IMR-90 (cell line): ENCODE results near the gene C7orf57. TPM values are rescaled to one million over a fixed set of nuclear protein-coding genes. Genes with fewer than 3 reads are reported as not detected.

Experiments used
- ATAC-seq: fragments of 200-7000 bp; cut with Tn5 transposase; 2 replicates; pipeline ENCODE4 v1.9.1; 2020; ENCODE audit warnings: low read depth, mild to moderate bottlenecking, moderate library complexity
- BruUV-seq: library from RNA; stranded (reverse); fragments of 400-500 nt; replicated peaks from 2 replicates; lab custom pipeline; 2021; lab: Mats Ljungman, UMichigan
- CTCF ChIA-PET: fragments of 300-600 bp; formaldehyde crosslinking; extraction: SDS; loops from one replicate; lab custom pipeline; 2021; ENCODE audit warnings: antibody characterized with exemption; lab: Yijun Ruan, JAX
- POLR2A ChIA-PET: fragments of 300-600 bp; sonication (Branson Sonifier 250); formaldehyde crosslinking; loops from one replicate; lab custom pipeline; 2022; ENCODE audit warnings: antibody characterized with exemption; ENCODE audit not compliant: unreplicated experiment; lab: Charles Lee
- DNase-seq: peaks from one replicate; pipeline ENCODE4 v3.0.0; 2013
- H2AFZ ChIP-seq: replicated peaks from 2 replicates; pipeline ENCODE3; 2013; ENCODE audit warnings: low read length, mild to moderate bottlenecking; ENCODE audit not compliant: poor library complexity
- H2AK5ac ChIP-seq: 2 replicates; pipeline ENCODE4 v1.6.1; 2013; ENCODE audit warnings: low read depth, low read length, inconsistent platforms
- H2AK9ac ChIP-seq: replicated peaks from 2 replicates; pipeline ENCODE3; 2013; ENCODE audit warnings: mild to moderate bottlenecking, low read depth, low read length, moderate library complexity; ENCODE audit not compliant: poor library complexity
- H2BK120ac ChIP-seq: 2 replicates; pipeline ENCODE4 v1.6.1; 2013; ENCODE audit warnings: low read depth, low read length, inconsistent platforms
- H2BK15ac ChIP-seq: 3 replicates; pipeline ENCODE4 v1.6.1; 2013; ENCODE audit warnings: low read depth, low read length, inconsistent platforms
- H2BK20ac ChIP-seq: 2 replicates; pipeline ENCODE4 v1.6.1; 2013; ENCODE audit warnings: low read depth, mild to moderate bottlenecking, inconsistent platforms, low read length, moderate library complexity
- H2BK5ac ChIP-seq: 2 replicates; pipeline ENCODE4 v1.6.1; 2013; ENCODE audit warnings: mild to moderate bottlenecking, low read depth, low read length, inconsistent platforms; ENCODE audit not compliant: poor library complexity, severe bottlenecking
- H3K14ac ChIP-seq: replicated peaks from 2 replicates; pipeline ENCODE4 v1.6.1; 2013; ENCODE audit warnings: low read depth, low read length, inconsistent platforms
- H3K18ac ChIP-seq: 2 replicates; pipeline ENCODE4 v1.6.1; 2013; ENCODE audit warnings: low read depth, low read length, control low read depth
- H3K23ac ChIP-seq: 2 replicates; pipeline ENCODE4 v1.6.1; 2013; ENCODE audit warnings: low read depth, low read length, inconsistent platforms
- H3K27ac ChIP-seq: 2 replicates; pipeline ENCODE4 v1.5.1; 2013; ENCODE audit warnings: mild to moderate bottlenecking, control low read depth, low read length; ENCODE audit not compliant: insufficient read depth
- H3K27me3 ChIP-seq: 2 replicates; pipeline ENCODE4 v1.6.1; 2013; ENCODE audit warnings: low read length; ENCODE audit not compliant: control insufficient read depth, insufficient read depth
- H3K36me3 ChIP-seq: 2 replicates; pipeline ENCODE4 v1.6.1; 2013; ENCODE audit warnings: low read length, mixed read lengths; ENCODE audit not compliant: control insufficient read depth, insufficient read depth
- H3K4ac ChIP-seq: 2 replicates; pipeline ENCODE4 v1.6.1; 2013; ENCODE audit warnings: low read depth, low read length, inconsistent platforms
- H3K4me1 ChIP-seq: 2 replicates; pipeline ENCODE4 v1.6.1; 2013; ENCODE audit warnings: low read length, mixed read lengths; ENCODE audit not compliant: control insufficient read depth, insufficient read depth
- H3K4me2 ChIP-seq: 2 replicates; pipeline ENCODE4 v1.6.1; 2013; ENCODE audit warnings: low read depth, mild to moderate bottlenecking, control low read depth, low read length, moderate library complexity
- H3K4me3 ChIP-seq: 2 replicates; pipeline ENCODE4 v1.5.1; 2013; ENCODE audit warnings: low read depth, mild to moderate bottlenecking, control low read depth, low read length, moderate library complexity; ENCODE audit not compliant: insufficient read depth
- H3K56ac ChIP-seq: 2 replicates; pipeline ENCODE4 v1.6.1; 2013; ENCODE audit warnings: low read length, inconsistent platforms; ENCODE audit not compliant: insufficient read depth; ENCODE audit errors: extremely low read depth
- H3K79me1 ChIP-seq, 2 experiments: 2 replicates each; pipeline ENCODE4 v1.6.1; 2013; ENCODE audit warnings: low read length in 2 of 2, inconsistent platforms in 1 of 2, low read depth in 1 of 2
- H3K9ac ChIP-seq: 2 replicates; pipeline ENCODE4 v1.6.1; 2013; ENCODE audit warnings: low read depth, low read length, control low read depth
- H3K9me1 ChIP-seq: 2 replicates; pipeline ENCODE4 v1.6.1; 2013; ENCODE audit warnings: low read length, inconsistent platforms; ENCODE audit not compliant: insufficient read depth
- H3K9me3 ChIP-seq: 2 replicates; pipeline ENCODE4 v1.6.1; 2013; ENCODE audit warnings: low read length; ENCODE audit not compliant: control insufficient read depth, insufficient read depth
- H4K20me1 ChIP-seq: 2 replicates; pipeline ENCODE4 v1.6.1; 2013; ENCODE audit warnings: low read length, inconsistent platforms; ENCODE audit not compliant: insufficient read depth
- H4K5ac ChIP-seq: 2 replicates; pipeline ENCODE4 v1.6.1; 2013; ENCODE audit warnings: mild to moderate bottlenecking, low read depth, low read length, control low read depth
- H4K8ac ChIP-seq, 2 experiments: 2 replicates each; pipeline ENCODE4 v1.6.1; 2013; ENCODE audit warnings: low read depth in 2 of 2, low read length in 2 of 2, control low read depth in 1 of 2, inconsistent platforms in 1 of 2
- H4K91ac ChIP-seq: 2 replicates; pipeline ENCODE4 v1.6.1; 2013; ENCODE audit warnings: low read depth, low read length, inconsistent platforms; ENCODE audit not compliant: insufficient read depth
- CEBPB ChIP-seq: IDR thresholded peaks from 2 replicates; pipeline ENCODE4 v1.6.1; 2012; ENCODE audit warnings: low read depth, low read length, improper control_type of control experiment
- CTCF ChIP-seq: conservative IDR thresholded peaks from 2 replicates; pipeline ENCODE4 v1.5.1; 2012; ENCODE audit warnings: mild to moderate bottlenecking, low read depth, low read length, improper control_type of control experiment
- WGBS, 2 experiments: methylation state at CpG; one replicate each; pipeline versions ENCODE4 v1.1.5 to v1.1.7; 2013; ENCODE audit warnings: missing lambda C conversion rate in 2 of 2; ENCODE audit not compliant: insufficient read length in 1 of 2; ENCODE audit errors: extremely low coverage in 2 of 2; 5-methylcytosine and 5-hydroxymethylcytosine counted together
- dilution Hi-C: fragments of 300-500 bp; cut with HindIII; formaldehyde crosslinking; loops from one replicate; pipeline ENCODE4 v1.14.3; 2018; ENCODE audit warnings: low sequenced_read_pairs; ENCODE audit not compliant: unreplicated experiment
- in situ Hi-C: fragments of 300-500 bp; cut with MboI; formaldehyde crosslinking; loops from 3 replicates; pipeline ENCODE4 v1.14.3; 2019; ENCODE audit warnings: low sequenced_read_pairs, inconsistent platforms, mixed read lengths
- intact Hi-C: fragments of 100-400 bp; cut with micrococcal nuclease; formaldehyde crosslinking; loops from 2 replicates; pipeline ENCODE4 v1.10.0; 2022
- polyA plus RNA-seq, 3 experiments: library from polyadenylated mRNA; depleted of rRNA; stranded (reverse); fragments of >200 nt; gene quantifications; 2 replicates each; pipeline ENCODE4 v1.2.3, GENCODE V29; 2012; ENCODE audit warnings: low replicate concordance in 1 of 3
- total RNA-seq: library from RNA; depleted of rRNA; stranded (reverse); fragments of >200 nt; gene quantifications from 2 replicates; pipeline ENCODE4 v1.2.3, GENCODE V29; 2012

C7orf57 gene
- total and polyA plus RNA-seq, 2 of the 4 experiments (the other 2 are of a cell fraction): not detected

- no peak overlapping the region for H2BK120ac ChIP-seq
- no peaks in the 10 kb centered on the region for H3K9me1 ChIP-seq
- H3K27me3 ChIP-seq: no peaks in the 10 kb centered on the region; the same call in 1 of the 2 replicates
- H3K9me3 ChIP-seq: no peaks in the 10 kb centered on the region
- in situ Hi-C loops (loop anchor here (10.0 kb wide), 1 partner anchor 106 kb away; no protein-coding TSS in a partner anchor), intact Hi-C loops (no loop called here), dilution Hi-C loops (loop anchor here (25.0 kb wide), 1 partner anchor 124 kb away; no protein-coding TSS in a partner anchor)
- no TSS peak for BruUV-seq
- no peak overlapping the region for H2BK20ac ChIP-seq
- no peak overlapping the region for H3K4me2 ChIP-seq
- no peak overlapping the region for H2AFZ ChIP-seq
- H3K9ac ChIP-seq: no peak overlapping the region
- ATAC-seq: no peak
- H3K4me1 ChIP-seq: no peaks in the 10 kb centered on the region; the same call in 1 of the 2 replicates
- H3K4me3 ChIP-seq: no peak overlapping the region
- no peaks in the 10 kb centered on the region for H4K20me1 ChIP-seq
- TF ChIP-seq CEBPB (no peak), CTCF (peak; percentile 34)
- no peak overlapping the region for H2AK9ac ChIP-seq
- H4K91ac ChIP-seq: no peak overlapping the region
- H2BK5ac ChIP-seq: no peak overlapping the region
- no peaks in the 10 kb centered on the region for H3K79me1 ChIP-seq
- DNase-seq: peak; percentile 5
- no peak overlapping the region for H2AK5ac ChIP-seq
- WGBS, 2 experiments: 20% methylated on average over 1 of the region's 8 CpGs; no CpG with 5 or more reads in 1 of the 2 experiments
- H2BK15ac ChIP-seq: no peak overlapping the region
- no peak overlapping the region for H3K14ac ChIP-seq
- H3K56ac ChIP-seq: no peak overlapping the region
- H3K4ac ChIP-seq: no peak overlapping the region
- no peak overlapping the region for H4K8ac ChIP-seq
- no peaks in the 10 kb centered on the region for H3K36me3 ChIP-seq
- no peak overlapping the region for H3K18ac ChIP-seq
- H4K5ac ChIP-seq: no peak overlapping the region
- ChIA-PET CTCF (interaction anchor here (0.8 to 1.8 kb wide), 6 partner anchors 10 to 169 kb away, joined by 3 to 8 read pairs (median 4); no protein-coding TSS in a partner anchor), POLR2A (no interaction called here)
- no peak overlapping the region for H3K23ac ChIP-seq
- no peak overlapping the region for H3K27ac ChIP-seq
These were observed 46.6 kb upstream of the C7orf57 start for GRCh38 chr7:47988496-47989386.
